Uterus (tissue), 2 donors: ENCODE data around the gene UROS.

Source experiments
- CTCF ChIP-seq, 4 experiments: fragments of 200-600 bp in 2 of 4; fragments of 450-650 bp in 2 of 4; sonication (generic) in 2 of 4; IDR thresholded peaks; one replicate each; pipeline ENCODE4 v1.5.1; 2016 to 2019; ENCODE audit warnings: antibody characterized with exemption in 4 of 4, mild to moderate bottlenecking in 2 of 4, moderate library complexity in 1 of 4
- POLR2A ChIP-seq, 2 donors: fragments of 450-650 bp; IDR thresholded peaks; one replicate each; pipeline ENCODE4 v1.6.1; 2016; ENCODE audit warnings: antibody characterized with exemption in 2 of 2, mild to moderate bottlenecking in 1 of 2, moderate library complexity in 1 of 2

- TF ChIP-seq POLR2A (IDR thresholded peaks at IDR 0.05) = no peak
- no peak for TF ChIP-seq CTCF (IDR thresholded peaks at IDR 0.05)
Observed at GRCh38 chr10:125802131-125802530, 20.9 kb downstream of the UROS start.
